Raji (cell line): ENCODE results near the gene IRS1.

Experiments
- POLR2A ChIP-seq: IDR thresholded peaks from 2 replicates; pipeline ENCODE4 v1.6.1; 2011; ENCODE audit warnings: low read depth, low read length, control low read depth; ENCODE audit not compliant: insufficient read depth

The IRS1 gene

DNA sequence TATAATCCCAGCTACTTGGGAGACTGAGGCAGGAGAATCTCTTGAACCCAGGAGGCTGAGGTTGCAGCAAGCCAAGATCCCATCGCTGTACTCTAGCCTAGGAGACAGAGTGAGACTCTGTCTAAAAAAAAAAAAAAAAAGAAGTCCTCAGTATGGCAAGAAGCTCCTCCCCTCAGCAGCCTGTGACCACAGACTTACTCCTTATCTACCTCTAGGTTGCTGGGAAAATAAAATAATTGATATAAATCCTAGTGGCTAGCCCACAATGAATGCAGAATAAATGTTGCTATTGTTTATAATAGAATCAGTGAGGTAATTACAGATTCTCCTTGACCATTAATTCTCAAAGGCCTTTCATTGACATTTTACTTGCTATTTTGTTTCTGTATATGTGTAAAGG lies 70.6 kb downstream of the IRS1 start:
- TF ChIP-seq POLR2A, result no peak

DNA sequence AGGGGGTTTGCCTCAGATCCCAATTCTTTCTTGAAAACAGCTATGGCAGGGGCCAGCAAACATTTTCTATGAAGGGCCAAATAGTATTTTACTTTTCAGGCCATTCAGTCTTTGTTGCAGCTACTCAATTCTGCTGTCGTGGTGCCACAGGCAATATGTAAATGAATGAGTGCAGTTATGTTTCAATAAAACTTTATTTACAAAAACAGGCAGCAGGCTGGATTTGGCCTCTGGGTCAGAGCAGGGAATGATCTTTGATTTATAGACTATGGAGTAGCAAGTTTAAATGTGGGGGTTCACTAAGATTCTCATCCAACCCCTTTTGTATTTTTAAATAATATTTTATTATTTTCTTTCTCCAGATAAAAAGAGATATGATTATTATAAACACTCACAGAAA lies 72.4 kb downstream of the IRS1 start:
- TF ChIP-seq POLR2A, result no peak

DNA sequence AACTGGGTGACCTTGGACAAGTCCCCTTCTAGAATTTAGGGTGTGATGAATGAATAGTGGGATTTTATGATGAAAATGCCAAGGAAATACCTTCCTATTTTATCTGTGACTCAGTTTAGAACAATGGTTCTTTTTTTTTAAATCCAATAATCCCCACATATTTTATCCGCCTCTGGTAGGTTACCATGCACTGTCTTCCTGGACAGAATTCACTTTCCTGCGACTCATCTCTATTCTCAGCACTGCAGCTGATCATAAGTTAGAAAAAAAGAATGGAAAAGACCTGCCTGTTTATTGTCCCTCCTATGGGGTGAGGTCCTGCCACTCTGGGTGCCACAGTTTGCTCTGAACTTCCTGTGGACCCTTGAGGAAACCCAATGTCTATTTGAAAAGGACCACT lies 73.1 kb downstream of the IRS1 start:
- no peak for TF ChIP-seq POLR2A

DNA sequence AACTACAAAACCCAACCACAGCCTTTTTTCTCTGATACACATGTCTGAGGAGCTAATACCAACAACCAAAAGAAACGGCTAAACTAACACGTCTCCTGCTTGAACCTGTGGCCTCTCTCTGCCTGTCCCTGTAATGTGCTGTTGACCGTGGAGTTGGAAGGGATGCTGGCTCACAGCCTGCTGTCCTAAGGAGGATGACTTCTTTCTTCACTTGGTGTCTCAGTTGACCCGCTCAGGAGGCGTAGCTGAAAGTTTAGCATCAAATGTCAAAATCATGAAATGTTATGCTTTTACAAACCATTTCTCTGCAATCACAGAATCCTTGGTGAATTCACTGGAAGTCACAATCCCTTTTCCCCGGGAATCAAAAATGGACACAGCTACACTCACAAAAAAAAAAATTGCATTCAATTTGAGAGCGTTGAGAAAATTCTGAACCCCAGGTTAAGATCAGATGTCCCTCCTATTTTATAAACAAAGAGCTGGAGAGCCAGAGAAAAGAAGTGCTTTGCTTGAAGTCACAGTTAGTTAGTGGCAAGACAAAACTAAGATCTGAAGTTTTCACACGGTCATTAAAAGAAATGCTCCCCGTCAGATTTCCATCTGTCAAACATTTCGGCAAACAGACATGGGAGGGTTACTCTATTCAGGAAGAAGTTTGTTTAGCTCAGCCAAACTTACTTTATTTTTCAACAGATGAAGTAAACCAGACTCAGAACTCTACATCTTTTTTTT lies 74.3 kb downstream of the IRS1 start:
- TF ChIP-seq POLR2A, result no peak

DNA sequence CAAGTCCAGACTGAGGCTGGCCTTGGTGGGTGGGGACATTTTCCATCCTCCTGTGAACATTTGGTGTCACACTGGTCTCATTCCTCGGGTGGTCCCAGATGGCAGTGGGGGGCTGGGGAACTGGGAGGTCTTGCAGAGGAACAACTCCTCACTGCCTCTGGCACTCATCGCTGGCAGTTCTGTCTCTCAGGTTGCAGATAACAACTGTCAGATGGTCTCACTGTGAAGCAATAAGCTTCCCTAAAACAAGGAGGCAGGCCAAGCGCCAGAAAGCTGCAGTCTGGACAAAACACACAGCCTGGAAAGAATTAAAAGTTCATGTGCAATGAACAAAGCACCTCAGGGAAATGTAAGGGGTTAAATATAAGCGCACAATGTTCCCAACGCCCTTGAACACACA lies 78.1 kb downstream of the IRS1 start:
- TF ChIP-seq POLR2A, result no peak

DNA sequence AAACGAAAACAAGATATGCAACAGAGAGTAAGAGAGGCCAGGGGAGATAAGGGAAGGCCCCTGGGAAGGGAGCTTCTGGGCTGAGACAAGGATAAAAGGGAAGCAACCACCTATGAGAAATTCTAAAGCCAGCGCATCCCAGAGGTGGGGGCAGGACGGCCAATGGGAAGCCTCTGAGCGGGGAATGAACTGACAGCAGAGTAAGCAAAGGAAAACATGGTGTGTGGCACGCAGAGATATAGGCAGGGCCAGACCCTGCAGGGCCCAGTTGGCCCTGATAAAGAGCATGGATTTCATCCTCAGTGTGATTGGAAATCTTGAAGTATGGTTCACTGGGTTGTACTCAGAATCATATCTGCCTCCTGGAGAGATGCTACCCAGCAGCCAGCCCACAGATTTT lies 78.7 kb downstream of the IRS1 start:
- no peak for TF ChIP-seq POLR2A

DNA sequence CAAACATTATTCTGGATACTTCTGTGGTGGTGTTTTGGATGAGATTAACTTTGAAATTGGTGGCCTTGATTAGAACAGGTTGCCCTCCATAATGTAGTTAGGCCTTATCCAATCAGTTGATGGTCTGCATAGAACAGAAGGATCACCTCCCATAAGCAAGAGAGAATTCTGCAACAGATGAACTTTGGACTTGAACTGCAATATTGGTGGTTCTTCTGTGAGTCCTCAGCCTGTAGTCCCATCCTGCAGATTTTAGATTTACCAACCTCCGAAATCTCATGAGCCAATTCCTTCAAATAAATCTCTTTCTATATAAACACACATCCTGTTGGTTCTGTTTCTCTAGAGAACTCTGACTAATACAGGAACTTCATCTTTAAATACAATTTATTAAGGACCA lies 81.9 kb downstream of the IRS1 start:
- TF ChIP-seq POLR2A, result no peak

DNA sequence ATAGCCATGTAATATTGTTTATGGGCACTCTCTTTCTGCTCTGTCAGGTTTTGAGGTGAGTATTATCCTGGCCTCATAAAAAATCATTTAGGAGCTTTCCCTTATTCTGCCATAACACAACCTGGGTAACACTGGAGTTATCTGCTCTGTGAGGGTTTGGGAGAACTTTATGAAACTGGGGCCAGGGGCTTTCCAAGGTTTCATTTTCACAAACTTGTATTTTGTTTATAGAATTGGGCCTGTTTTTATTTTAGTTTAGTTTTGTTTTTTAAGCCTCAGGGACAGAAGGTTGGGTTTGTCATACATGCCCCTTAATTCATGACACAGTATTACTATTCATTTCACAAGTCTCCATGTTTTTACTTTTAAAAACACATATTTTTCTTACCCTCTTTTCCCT lies 83.5 kb downstream of the IRS1 start:
- TF ChIP-seq POLR2A, result no peak

DNA sequence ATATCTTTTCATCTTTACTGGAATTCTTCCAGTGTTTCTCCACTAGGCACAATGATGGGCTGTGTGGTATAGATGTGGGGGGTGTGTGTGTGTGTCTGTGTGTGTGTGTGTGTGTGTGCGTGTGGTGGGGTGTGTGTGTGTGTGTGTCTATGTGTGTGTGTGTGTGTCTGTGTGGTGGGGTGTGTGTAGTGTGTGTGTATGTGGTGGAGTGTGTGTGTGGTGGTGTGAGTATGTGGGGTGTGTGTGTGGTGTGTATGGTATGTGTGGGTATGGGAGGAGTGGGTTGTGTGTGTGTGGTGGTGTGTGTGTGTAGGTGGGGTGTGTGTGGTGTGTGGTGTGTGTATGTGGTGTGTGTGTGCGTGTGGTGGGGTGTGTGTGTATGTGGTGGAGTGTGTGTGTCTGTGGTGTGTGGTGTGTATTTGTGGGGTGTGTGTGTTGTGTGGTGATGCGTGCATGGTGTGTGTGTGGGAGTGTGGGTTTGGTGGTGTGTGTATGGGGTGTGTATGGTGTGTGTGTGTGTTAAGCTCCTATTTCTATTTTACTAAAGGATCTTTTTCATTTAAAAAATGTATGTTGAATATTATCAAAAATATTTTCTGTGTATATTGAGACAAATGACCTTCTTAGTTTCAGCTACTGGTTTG lies 84.2 kb downstream of the IRS1 start:
- TF ChIP-seq POLR2A, result no peak

DNA sequence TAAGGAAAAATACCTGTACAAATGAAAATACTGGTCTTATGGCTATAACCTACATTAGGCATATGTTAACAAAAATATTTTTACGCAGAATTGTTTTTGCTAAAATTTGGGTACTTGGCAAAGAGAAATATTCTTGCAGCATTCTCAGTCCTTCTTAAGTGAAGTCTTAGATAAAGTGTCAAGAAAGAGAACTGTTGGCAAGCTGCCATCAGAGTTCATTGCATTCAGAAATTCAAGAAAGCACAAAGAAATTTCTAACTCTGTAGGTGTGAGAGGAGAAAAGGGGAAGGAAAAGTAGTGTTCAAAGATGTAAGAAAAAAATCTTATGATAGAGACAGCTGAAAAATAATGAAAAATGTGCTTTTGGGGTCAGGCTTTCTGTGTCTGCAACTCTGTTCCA lies 86.7 kb downstream of the IRS1 start:
- no peak for TF ChIP-seq POLR2A

DNA sequence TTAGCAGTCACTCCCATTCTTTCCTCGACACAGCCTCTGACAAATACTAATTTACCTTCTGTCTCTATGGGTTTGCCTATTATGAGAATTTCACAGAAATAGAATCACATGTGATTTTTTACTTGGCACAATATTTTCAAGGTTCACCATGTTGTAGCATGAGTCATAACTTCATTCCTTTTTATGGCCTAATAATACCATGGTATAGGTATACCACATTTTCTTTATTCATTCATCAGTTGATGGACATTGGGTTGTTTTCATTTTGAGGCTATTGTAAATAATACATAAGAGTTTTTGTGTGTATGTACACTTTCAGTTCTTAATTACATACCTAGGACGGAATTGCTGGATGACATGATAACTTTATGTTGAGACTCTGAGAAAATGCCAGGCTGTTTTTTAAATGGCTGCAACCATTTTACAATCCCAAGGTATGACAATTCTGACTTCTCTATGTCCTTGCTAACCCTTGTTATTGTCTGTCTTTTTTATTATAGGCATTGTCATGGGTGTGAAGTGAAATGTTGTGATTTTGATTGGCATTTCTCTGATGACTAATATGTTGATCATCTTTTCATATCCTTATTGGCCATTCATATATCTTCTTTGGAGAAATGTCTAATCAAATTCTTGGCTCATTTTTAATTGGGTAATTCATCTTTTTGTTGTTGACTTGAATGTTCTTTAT lies 87.9 kb downstream of the IRS1 start:
- TF ChIP-seq POLR2A, result no peak

DNA sequence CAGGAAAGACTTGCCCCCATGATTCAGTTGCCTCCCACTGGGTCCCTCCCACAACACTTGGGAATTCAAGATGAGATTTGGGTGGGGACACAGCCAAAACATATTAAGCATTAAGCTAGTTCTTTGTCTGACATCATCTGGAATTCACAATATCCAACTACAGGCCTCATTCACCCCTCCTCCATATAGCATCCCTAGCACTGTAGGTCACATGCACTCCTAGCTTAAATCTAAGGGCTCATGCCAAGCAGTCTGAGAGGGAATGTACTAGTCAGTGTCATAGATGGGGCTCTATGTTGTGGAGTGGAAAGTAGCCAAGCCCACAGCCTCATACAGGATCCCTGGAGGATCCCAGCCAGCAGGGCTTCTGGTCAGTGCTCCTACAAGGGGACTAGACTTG lies 92.1 kb downstream of the IRS1 start:
- TF ChIP-seq POLR2A, result no peak

DNA sequence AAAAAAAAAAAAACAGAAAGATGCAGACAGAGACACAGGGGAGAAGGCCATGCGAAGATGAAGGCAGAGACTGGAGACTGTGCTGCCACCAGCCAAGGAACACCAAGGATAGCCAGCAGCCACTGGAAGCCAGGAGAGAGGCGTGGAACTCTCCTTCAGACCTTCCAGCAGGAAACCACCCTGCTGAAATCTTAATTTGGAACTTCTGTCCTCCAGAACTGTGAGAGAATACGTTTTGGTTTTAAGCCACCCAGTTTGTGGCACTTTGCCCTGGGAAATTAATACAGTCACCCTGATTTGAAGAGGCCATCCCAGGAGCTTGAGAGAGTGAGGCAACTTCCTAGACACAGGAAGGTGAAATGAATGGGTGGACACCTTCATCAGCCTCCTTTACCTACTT lies 93.7 kb downstream of the IRS1 start:
- no peak for TF ChIP-seq POLR2A

DNA sequence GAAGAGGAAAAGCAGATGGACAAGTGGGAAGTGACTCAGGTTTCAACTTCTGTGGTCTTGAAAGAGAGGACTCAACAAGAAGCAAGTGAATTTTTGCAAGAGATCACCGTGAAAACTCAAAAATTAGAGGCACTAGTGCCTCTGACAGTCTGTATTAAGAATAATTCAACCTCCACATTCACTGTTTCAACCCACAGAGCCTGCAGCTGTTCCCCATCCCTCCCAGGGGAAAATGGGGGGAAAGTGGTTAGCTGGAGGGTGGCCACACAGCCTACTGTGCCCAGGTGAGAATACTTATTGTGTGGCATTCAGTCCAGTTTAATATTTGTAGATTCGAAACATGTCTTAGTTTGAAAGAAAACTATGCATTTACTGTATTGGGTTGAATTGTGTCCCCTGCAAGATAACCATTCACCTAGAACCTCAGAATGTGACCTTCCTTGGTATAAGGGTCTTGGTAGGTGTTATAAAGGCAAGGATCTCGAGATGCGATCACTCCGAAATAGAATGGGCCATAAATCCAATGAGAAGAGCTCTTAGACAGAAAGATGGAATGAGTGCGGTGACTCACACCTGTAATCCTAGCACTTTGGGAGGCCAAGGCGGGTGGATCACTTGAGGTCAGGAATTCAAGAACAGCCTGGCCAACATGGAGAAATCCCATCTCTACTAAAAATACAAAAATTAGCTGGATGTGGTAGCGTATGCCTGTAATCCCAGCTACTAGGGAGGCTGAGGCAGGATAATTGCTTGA lies 94.3 kb downstream of the IRS1 start:
- no peak for TF ChIP-seq POLR2A

DNA sequence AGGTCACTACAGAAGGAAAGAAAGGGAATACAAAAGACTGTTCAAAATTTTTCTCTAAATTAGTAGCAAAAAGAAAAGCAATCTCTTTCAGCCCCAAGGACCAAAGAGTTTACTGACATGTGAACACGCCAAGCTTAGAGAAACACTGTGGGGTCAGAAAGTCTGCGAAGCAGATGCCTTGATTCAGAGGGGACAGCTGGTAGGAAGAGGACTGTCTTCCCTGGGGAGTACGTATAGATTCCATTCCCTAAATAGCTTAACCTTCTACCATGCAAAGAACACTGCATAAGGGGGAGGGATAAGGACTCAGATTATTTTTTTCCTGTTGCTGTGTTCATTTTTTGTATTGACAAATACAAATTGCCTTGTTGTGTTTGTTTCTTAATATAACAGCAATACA lies 96.1 kb downstream of the IRS1 start:
- no peak for TF ChIP-seq POLR2A

DNA sequence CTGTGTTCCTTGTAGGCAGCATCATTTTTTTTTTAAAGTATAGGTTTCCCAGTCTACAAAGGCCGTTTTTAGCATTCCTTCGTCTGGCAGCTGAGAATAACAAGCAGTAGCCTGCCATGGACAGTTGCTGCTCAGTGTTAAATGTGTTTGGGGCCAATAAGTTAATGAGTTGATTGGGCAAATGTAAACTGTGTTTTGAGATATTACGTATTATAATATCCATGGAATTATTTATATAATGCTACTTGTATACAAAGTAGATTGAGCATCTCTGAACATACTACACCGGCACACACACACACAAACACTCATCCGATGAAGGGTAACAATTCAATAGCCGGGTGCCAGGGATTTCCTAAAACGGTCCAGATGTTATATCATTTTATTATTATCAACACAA lies 97.2 kb downstream of the IRS1 start:
- TF ChIP-seq POLR2A, result no peak
